ENCODE measurements around the gene MED13. TPM values are rescaled to one million over a fixed set of nuclear protein-coding genes. Genes with fewer than 3 reads are reported as not detected.
"Not testable (repeated sequence)": the region's sequence is repeated elsewhere in the genome, so short reads cannot be mapped to it uniquely, and the experiment has no call there.

Gene MED13
- total RNA-seq, 1 donor = 88.1 TPM

GRCh38 chr17:61907361-61907760 lies 157.7 kb downstream of the MED13 start:
- no peak for DNase-seq (ENCODE audit: low read depth)
- TF ChIP-seq CTCF (IDR thresholded peaks at IDR 0.05; ENCODE audit: insufficient read depth, low read depth, low read length) = no peak
- H3K4me3 ChIP-seq (ENCODE audit: low read depth, low read length) = no peak overlapping the region

- no peak for TF ChIP-seq CTCF (IDR thresholded peaks at IDR 0.05; ENCODE audit: insufficient read depth, low read depth, low read length)
- no peak overlapping the region for H3K4me3 ChIP-seq (ENCODE audit: low read depth, low read length)
- no peak for DNase-seq (ENCODE audit: low read depth)
Measured at GRCh38 chr17:61904094-61904710, 160.9 kb downstream of the MED13 start.

- no peak for DNase-seq (ENCODE audit: low read depth)
- H3K4me3 ChIP-seq (ENCODE audit: low read depth, low read length) = no peak overlapping the region
- no peak for TF ChIP-seq CTCF (IDR thresholded peaks at IDR 0.05; ENCODE audit: insufficient read depth, low read depth, low read length)
Measured at GRCh38 chr17:61903251-61903650, 161.8 kb downstream of the MED13 start.

- no peak for DNase-seq (ENCODE audit: low read depth)
- no peak overlapping the region for H3K4me3 ChIP-seq (ENCODE audit: low read depth, low read length)
- TF ChIP-seq CTCF (IDR thresholded peaks at IDR 0.05; ENCODE audit: insufficient read depth, low read depth, low read length) = no peak
Measured at GRCh38 chr17:61897548-61898180, 167.4 kb downstream of the MED13 start.

GRCh38 chr17:61895391-61895790 lies 169.7 kb downstream of the MED13 start:
- no peak for DNase-seq (ENCODE audit: low read depth)
- H3K4me3 ChIP-seq (ENCODE audit: low read depth, low read length) = no peak overlapping the region
- no peak for TF ChIP-seq CTCF (IDR thresholded peaks at IDR 0.05; ENCODE audit: insufficient read depth, low read depth, low read length)

GRCh38 chr17:61894310-61894709 lies 170.8 kb downstream of the MED13 start:
- not testable (repeated sequence) for H3K4me3 ChIP-seq (ENCODE audit: low read depth, low read length)

More at GRCh38 chr17:61894310-61894709, 170.8 kb downstream of the MED13 start:
- not testable (repeated sequence) for DNase-seq (ENCODE audit: low read depth)

Other genes starting within 250 kb of the MED13 start
- 16.1 and 22.9 TPM in 2 replicates for gene BRIP1, start 201.8 kb downstream of the MED13 start, total RNA-seq
- gene INTS2, start 137.3 kb downstream of the MED13 start, total RNA-seq = 13.5 and 17.7 TPM in 2 replicates